HG03108 (cell line): ENCODE data around the gene HEG1.
"Not testable (repeated sequence)": the region's sequence is repeated elsewhere in the genome, so short reads cannot be mapped to it uniquely, and the experiment has no call there.

Source experiments
- ATAC-seq: cut with Tn5 transposase; IDR thresholded peaks from one replicate; pipeline ENCODE4 v1.9.1; 2021; ENCODE audit warnings: moderate library complexity; ENCODE audit not compliant: unreplicated experiment

Gene HEG1

DNA sequence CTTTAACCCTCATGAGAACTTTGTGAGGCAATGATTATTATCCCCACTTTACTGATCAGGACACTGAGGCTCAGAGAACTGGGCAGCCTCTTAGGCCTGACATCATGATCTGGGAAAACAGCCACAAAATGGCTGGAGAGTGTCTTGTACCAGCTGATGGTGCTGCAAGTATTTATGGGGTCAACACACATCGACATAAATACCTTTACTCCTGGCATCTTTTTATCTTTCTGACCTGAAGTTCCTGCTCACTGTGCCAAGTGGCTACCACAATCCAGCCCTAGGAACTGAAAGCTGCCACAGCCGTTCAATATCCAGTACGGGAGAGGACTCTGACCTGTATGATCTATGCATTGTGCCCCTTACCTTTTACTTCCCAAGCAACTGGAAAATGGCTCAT is 92.0 kb downstream of the HEG1 start:
- ATAC-seq = no peak

DNA sequence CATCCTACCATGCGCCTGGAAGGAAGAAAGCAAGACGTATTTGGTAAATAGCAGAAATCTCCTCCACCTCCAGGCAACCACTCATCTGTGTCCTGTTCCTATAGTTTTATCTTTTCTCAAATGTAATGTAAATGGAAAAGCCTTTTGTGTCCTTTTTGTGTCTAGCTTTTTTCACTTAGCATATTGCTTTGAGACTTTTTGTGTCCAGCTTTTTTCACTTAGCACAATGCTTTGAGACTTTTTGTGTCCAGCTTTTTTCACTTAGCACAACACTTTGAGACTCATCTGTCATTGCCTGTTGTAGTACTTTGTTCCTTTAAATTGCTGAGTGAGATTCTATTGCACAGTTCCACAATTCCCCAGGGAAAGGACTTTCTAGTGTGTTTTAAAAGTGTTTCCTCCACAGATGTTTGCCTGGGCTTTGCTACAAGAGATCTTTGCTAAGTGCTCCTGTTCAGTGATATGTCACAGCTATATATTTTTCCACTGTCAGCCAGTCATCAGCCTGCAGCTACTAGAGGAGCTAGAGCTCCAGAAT is 93.3 kb downstream of the HEG1 start:
- no peak for ATAC-seq

DNA sequence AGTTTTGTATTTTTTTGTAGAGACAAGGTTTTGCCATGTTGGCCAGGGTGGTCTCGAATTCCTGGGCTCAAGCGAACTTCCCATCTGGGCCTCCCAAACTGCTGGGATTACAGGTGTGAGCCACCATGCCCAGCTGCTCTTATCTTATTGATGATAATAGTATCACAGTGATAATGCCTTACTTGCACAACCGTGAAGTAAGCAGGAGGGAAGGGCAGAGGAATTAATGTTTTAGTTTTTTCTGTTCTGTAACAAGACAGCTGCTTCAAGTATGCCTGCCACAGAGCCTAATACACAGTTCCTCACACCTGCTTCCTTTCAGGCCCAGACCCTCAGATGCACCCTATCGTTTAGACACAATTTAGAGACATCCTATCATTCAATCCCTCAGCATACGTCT is 95.1 kb downstream of the HEG1 start:
- no peak for ATAC-seq

DNA sequence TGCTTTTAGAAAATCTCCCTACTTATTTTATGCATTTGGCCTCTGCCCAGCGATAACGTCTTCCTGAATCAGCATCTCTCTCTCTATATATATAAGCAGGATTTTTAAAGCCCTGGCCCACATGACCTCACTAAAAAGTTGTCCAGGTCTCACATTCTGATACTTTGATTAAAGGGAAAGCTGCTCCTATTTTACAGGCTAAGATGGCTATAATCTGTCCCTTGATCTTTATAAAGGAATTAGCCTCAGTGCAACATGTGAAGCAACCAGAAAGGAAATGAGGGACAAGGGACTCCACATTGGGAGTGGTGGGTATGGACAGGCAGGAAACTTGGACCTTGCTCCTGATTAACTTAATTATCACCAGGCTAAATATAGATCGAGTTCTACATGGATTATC is 95.7 kb downstream of the HEG1 start:
- no peak for ATAC-seq

DNA sequence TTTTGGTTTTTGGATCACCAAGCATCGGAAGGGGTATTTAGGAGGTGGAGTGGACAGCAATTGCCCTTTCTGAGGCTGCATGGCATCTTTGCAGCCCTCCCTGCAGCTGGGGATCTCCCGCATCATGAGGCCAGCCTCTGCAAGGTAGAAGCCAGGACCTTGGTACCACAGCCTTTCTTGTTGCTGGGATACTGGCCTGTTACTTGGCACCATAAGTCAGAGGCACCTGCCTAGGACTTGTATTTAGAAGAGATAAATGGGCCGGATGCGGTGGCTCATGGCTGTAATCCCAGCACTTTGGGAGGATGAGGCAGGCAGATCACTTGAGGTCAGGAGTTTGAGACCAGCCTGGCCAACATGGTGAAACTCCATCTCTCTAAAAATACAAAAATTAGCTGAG is 97.8 kb downstream of the HEG1 start:
- not testable (repeated sequence) for ATAC-seq

DNA sequence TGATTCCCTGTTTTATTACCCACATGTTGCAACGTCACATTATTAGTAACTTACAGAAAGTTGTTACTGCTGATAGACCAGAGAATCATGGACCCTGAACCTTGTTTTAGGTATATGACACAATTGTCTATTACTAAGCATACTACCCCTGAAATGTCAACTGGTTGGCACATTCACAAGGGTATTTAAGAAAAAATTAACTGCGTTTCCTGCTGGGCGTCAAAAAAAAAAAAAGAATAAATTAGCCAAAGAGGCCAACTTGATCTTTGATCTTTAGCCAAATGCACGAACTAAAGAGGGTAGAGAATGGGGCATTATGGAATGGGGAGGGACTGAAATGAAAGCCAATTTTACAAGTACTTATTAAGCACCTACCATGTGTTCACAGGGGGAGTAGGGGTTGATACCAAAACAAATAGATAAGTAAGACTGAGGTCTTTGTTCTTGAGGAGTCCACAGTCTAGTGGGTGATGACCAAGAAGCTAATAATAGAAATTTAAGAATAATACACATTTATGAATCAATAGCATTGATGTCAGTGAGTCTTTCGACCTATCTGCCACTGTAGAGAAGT is 103.4 kb downstream of the HEG1 start:
- ATAC-seq = no peak

DNA sequence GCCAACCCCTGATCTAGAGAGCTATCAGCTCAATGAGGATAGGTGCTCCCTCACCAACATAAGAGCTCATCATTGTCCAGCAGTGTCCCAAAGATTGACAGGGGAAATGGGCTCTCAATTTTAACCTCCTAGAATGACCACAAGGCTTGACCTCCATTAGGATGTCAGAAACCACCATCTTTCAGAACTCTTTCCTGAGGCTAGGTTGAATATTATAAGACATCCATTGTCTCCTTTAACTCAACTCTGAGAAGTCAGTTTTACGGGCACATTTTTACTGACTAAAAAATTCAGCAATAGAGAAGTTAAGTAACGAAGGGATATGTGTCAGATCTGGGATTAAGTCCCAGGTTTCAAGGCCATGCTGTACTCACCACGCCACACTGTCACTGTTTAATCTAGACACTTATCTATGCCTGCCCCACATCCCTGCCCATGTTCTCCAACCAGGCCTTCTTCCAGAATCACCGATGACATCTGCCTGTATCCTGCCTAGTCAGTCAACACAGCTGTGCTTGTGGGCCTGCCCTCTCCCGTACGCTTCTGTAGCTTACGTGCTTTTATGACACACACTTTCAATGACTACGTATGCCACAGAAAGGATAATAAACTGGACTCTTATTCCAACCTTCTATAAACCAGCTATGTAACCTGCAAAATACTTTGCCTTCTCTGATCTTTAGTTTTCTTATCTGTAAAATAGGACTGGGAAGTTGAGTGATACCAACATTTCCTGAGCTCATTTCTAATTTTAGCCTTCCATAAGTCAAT is 104.1 kb downstream of the HEG1 start:
- no peak for ATAC-seq

DNA sequence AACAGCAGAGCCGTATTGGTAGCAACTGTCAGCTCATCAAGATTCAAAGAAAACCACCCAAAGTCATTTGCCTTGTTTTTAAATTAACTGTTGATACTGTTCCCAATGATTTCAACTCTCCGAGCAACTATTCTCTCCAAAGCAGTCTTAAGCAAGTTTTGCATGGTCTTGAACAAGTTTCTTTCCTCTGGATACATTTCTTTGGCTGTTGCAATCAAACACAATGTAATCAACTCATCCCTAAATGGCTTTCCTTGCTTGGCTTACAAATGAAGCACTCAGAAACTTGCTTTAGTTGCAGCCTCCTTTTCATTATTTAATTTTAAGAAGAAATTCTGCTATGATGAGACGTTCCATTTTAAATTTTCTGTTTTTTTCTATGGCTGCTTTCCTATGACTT is 105.8 kb downstream of the HEG1 start:
- no peak for ATAC-seq

DNA sequence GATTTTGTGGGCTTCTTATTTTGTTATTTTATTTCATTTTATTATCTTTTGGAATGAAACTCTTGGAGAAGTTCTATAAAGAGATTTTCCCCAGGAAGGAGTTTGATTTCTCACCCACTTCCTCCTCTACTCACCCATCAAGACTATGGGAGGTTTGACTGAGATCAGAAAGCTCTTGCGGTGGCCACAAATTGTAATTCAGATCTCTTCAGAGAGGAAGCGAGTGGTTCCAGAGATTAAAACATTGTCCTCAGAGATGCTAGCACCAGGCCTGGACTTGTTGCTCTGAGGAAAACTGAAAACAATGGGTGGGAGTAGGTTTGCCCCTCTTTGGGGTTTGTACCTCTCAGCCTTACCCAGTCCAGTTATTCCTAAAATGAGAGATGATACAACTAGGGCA is 113.2 kb downstream of the HEG1 start:
- ATAC-seq = no peak

DNA sequence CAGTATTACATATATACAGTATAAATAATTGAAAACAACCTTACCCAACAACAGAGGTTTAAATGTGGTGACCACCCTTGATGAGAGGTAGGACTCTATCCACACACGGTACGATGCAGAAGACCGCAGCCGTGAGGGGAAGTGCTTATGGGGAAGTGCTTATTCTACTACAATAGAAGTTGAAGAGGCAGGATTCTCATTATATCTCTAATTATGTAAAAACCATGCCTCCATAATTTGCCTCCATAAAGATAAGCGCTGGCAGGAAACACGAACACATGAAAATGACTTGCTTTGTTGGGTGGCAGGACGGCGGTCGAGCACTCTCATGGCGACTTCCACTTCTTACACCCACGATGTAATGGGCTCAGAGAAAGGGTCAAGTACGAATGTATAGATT is 114.0 kb downstream of the HEG1 start:
- no peak for ATAC-seq

DNA sequence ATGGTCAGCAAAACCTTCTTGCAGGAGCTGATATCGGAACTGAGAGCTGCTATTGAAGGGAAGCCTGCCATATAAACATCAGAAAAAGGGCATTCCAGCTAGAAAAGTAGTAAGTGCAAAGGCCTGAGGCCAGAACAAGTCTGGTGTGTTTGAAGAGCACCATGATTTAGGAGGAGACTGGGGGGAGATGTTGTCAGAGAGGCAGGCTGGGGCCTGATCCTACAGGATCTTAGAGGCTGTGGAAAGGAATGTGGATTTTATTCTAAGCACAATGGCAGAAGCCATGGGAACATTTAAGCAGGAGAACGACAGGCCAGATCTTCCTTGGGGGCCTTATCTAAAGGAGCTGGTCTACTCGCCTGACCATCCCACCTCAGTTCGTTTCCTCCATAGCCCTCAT is 116.1 kb downstream of the HEG1 start:
- no peak for ATAC-seq

DNA sequence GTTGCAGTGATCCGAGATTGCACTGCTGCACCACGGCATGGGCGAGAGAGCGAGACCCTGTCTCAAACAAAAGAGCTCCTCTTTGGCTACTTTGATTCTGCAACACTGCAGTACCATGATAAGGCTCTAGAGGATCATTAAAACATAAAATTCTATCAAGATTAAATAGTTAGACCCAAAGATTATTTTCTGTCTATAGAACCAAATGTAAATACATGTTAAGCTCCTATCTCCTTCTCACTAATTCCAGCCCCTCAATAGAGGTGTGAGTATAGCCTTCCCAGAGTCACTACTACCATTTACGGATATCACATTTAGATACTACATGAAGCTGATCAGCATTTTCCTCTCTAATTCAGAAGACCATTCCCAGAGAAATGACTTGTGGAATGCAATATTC is 116.9 kb downstream of the HEG1 start:
- no peak for ATAC-seq

DNA sequence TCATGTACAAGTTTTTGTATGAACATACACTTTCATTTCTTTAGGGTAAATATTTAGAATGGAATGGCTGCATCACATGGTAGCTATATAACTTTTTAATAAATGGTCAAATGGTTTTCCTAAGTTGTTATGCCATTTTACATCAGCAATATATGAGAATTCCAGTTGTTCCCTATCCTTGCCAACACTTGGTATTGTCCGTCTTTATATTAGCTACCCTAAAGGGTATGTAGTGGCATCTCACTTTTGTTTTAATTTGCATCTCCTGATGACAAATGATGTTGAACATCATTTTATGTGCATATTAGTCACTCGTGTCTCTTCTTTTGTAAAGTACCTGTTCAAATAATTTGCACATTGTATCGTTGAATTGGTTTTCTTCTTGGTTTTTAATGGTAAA is 118.7 kb downstream of the HEG1 start:
- ATAC-seq = no peak

DNA sequence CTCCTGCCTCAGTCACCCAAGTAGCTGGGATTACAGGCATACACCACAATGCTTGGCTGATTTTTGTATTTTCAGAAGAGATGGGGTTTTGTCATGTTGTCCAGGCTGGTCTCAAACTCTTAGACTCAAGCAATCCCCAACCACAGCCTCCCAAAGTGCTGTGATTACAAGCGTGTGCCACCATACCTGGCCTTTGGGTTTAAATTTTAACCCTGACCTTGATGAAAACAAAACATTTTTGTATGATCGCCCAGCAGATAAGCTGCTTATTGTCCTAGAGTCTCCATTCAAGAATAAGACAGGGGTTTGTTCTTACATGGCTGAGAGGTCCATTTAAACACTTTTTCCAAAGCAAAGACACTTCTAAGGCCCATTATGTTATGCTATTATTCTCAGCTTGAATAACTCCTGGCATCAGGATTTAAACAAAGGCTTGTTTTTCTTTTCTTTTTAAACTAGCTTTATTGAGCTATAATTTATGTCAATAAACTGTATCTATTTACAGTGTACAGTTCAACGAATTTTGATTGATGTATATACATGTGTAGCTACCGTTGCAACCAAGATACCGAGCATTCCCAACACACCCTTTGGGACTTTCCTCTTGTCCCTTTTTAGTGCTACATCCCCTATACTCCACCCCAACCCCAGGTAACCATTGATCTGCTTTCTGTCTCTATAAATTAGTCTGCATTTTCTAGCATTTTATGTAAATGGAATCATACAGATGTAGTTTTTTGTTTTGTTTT is 119.8 kb downstream of the HEG1 start:
- no peak for ATAC-seq

DNA sequence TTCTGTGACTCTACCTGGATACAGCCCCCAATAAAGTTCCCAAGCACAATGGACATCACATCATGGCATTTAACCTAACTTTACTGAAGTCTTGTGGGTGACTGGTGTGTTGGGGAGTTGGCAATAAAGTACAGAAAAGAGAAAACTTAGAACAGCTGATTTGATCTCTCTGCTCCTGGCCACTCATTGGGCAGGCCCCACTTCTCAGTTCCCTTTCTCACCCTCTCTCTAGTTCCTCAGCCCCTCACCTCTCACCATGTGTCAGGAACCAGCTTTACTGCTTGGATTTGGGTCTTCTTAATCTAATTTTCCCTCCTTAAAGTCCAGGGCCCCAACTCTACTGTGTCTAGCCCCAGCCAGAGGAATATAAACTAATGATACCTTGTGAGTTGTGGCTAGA is 120.5 kb downstream of the HEG1 start:
- no peak for ATAC-seq

DNA sequence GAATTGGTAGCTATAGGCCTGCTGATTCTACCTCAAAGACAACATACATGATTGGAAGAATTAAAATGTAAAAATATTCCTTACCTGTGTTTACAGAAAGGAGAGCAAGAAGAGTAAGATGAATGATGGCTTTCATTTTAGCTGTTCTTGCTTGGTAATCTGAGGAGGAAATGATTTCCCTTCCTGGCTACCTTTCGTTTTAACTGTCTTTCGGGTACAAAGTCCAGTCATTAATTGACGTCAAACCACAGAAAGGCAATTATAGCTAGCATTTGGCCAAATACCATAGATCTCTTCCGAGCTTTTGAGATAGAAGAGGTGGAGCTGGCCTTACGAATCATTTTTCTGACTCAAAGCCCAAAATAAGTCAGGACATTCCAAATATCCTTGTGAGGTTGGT is 121.2 kb downstream of the HEG1 start, which contains the start of gene MUC13:
TSS of gene MUC13 (minus strand) at position 175 of the 400 bp plus-strand sequence. CDS start at position 136, 39 bp downstream.
- no peak for ATAC-seq

DNA sequence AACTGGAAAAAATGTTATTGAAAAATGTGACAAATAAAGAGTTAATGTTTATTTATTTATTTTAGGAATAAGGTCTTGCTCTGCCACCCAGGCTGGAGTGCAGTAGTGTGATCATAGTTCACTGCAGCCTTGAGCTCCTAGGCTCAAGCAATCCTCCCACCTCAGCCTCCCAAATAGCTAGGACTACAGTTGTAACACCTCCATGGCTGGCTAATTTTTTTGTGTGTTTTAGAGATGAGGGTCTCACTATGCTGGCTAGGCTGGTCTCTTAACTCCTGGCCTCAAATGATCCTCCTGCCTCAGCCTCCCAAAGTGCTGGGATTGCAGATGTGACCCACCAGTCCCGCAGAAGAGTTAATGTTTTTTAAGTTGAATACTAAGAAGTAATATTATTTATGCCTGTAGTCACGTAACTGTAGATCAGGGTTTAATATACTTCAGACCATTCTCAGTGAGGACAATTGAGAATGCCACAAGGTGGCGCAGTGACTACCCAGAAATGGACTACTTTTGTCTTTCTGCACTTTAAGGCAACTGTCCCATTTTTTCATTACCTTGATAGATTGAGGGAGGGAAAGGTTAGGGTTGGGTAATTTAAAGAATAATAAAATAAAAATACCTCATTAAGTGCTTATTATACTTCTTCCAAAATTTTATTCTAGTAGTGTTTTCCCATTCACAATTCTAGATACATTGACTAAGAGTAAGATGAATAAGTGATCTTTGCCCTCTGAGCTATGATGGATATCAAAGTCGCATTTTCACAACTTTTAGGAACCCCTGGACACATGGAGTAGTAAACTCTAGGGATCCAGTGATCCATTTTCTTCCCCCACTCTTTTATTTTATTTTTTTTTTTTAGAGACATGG is 127.2 kb downstream of the HEG1 start:
- no peak for ATAC-seq

DNA sequence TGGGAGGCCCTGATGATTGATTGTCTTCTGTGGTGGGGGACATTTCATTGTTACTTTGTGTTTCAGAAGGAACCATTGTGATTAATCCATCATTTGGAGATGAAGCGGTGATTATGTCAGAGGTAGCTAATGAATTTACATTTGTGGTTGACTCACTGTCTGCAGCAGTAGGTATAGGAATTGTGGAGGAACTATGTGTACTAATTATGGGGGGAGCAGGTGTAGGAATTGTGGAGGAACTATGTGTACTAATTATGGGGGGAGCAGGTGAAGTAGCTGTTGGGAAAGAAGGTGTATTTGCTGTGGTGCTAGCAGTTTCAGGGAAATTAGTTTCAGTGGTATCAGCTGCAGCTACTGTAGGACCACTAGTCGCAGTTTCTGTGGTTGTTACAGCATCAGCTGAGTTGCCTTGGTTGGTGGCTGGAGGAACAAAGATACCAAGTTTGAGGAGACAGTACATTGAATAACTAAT is 128.2 kb downstream of the HEG1 start:
- peak; percentile 74 for ATAC-seq

DNA sequence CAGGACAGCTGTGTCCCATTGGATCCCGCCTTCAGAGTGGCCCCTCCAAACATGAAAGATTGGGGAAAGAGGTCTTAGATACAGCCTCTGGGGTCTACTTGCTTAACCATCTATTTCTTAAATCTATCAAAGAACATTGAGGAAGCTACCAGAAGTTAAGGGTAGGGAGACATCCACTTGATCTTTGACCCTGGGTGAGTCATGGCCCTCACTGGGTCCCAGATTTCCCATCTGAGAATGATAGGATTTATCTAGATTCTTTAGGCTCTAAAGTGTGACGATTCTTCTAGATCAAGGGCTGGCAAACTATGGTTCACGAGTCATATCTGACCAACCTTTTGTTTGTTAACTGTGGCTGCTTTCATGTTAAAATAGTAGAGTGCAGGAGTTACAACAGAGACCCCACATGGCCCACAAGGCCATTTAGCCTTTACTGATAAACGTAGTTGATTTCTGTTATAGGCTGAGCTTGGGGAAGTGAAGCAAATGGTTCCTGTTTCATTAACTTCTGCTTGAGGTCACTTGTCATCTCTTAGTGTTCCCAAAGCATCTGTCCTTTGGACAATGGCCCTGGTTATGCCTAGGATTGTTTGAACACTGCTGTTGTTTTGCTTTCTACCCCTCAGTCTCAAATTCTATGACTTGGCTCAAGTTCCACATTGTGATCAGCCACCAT is 129.2 kb downstream of the HEG1 start:
- no peak for ATAC-seq

DNA sequence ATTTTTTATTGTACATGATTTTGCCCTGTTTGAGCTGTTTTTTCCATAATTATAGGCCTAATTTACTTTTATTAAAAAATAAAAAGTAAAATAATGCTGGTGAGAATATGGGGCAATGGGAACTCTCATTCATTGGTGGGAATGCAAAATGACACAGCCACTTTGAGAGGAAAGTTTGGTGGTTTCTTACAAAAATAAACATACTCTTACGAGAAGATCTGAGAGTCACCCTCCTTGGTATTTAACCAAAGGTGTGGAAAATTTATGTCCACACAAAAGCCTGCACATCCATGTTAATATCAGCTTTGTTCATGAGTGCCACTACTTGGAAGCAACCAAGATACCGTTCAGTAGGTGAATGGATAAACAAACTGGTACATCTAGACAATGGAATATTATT is 131.1 kb downstream of the HEG1 start:
- ATAC-seq = no peak
